ENCODE measurements around the gene CRYGN.

The CRYGN gene

GRCh38 chr7:151380199-151381097 is 59.5 kb downstream of the CRYGN start:
- ATAC-seq, result no peak

DNA sequence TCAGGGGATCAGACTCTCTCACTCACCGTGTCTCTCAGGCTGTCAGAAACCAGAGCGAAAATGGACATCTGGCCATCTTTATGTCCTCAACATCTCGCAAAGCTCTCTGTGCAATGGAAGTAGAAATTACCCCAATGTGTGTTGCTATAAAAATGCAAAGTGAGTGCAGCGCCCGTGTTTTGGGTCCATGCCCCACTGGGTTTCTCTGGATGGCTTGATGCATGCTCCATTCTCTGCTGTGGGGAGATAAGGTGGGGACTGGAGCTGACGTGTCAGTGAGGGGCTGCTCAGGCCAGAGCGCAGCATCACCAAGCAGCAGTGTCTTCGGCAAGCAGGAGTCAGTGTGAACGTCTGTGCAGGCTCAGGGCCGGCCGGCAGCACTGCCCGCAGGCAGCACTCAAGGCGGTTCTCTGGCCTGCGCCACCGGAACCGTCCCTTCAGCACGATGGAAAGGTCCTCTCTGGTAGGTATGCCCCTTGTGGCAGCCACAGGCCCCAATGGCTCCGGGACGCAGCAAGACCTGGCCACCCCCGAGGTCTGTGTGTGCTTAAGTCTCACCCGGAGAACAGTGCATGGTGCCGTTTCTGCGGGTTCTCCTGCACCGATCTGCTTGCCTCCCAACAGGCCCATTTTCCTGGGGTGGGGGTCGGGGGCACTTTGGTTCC is 60.3 kb downstream of the CRYGN start:
- peak; percentile 14 for ATAC-seq
- TF ChIP-seq ARNTL (CRISPR knock-in tag; IDR thresholded peaks at IDR 0.05; ENCODE audit: borderline replicate concordance, low read depth) (no peak), CREB5 (CRISPR knock-in tag; IDR thresholded peaks at IDR 0.05; ENCODE audit: low read depth) (no peak), POU6F1 (CRISPR knock-in tag; IDR thresholded peaks at IDR 0.05; ENCODE audit: borderline replicate concordance, low read depth) (no peak), TCF4 (CRISPR knock-in tag; IDR thresholded peaks at IDR 0.05; ENCODE audit: borderline replicate concordance) (no peak), PPARA (CRISPR knock-in tag; IDR thresholded peaks at IDR 0.05; ENCODE audit: borderline replicate concordance) (no peak), TOX (CRISPR knock-in tag; IDR thresholded peaks at IDR 0.05; ENCODE audit: borderline replicate concordance) (no peak), GLIS3 (CRISPR knock-in tag; IDR thresholded peaks at IDR 0.05) (no peak), ZNF8 (CRISPR knock-in tag; IDR thresholded peaks at IDR 0.05) (no peak), PATZ1 (CRISPR knock-in tag; IDR thresholded peaks at IDR 0.05; ENCODE audit: borderline replicate concordance) (no peak)

More at GRCh38 chr7:151380199-151381097, 59.5 kb downstream of the CRYGN start:
- TF ChIP-seq BACH2 (CRISPR knock-in tag; IDR thresholded peaks at IDR 0.05; ENCODE audit: borderline replicate concordance), result no peak
- TF ChIP-seq ZNF565 (CRISPR knock-in tag; conservative IDR thresholded peaks at IDR 0.05; ENCODE audit: low read depth), result no peak
- no peak for TF ChIP-seq ARNTL (CRISPR knock-in tag; IDR thresholded peaks at IDR 0.05; ENCODE audit: borderline replicate concordance, low read depth)
- no peak for TF ChIP-seq CREB5 (CRISPR knock-in tag; IDR thresholded peaks at IDR 0.05; ENCODE audit: low read depth)
- no peak for TF ChIP-seq CSRNP3 (CRISPR knock-in tag; IDR thresholded peaks at IDR 0.05)
- TF ChIP-seq ISL1 (CRISPR knock-in tag; IDR thresholded peaks at IDR 0.05), result no peak
- no peak for TF ChIP-seq TSHZ2 (CRISPR knock-in tag; IDR thresholded peaks at IDR 0.05)
- TF ChIP-seq CSDC2 (CRISPR knock-in tag; IDR thresholded peaks at IDR 0.05), result no peak
- no peak for TF ChIP-seq ZFP3 (CRISPR knock-in tag; IDR thresholded peaks at IDR 0.05)
- no peak for TF ChIP-seq POU6F1 (CRISPR knock-in tag; IDR thresholded peaks at IDR 0.05; ENCODE audit: borderline replicate concordance, low read depth)
- TF ChIP-seq RARB (CRISPR knock-in tag; IDR thresholded peaks at IDR 0.05), result no peak
- no peak for TF ChIP-seq TCF4 (CRISPR knock-in tag; IDR thresholded peaks at IDR 0.05; ENCODE audit: borderline replicate concordance)
- no peak for TF ChIP-seq OSR1 (CRISPR knock-in tag; IDR thresholded peaks at IDR 0.05)
- no peak for TF ChIP-seq ESRRG (CRISPR knock-in tag; IDR thresholded peaks at IDR 0.05)
- TF ChIP-seq SNAI2 (CRISPR knock-in tag; IDR thresholded peaks at IDR 0.05), result no peak
- no peak for TF ChIP-seq GLIS3 (CRISPR knock-in tag; IDR thresholded peaks at IDR 0.05)

All from SK-N-SH treated with all-trans-retinoic acid at 6 μM for 48 hours (cell line).